OCI-M2 (cell line): ENCODE results near the gene CARD11.

Experiments
- DNase-seq: peaks from one replicate; lab custom pipeline; 2025; ENCODE audit not compliant: unreplicated experiment; lab: John Stamatoyannopoulos, UW

Gene CARD11

GRCh38 chr7:2856388-2857169 is 187.1 kb downstream of the CARD11 start:
- DNase-seq = no peak
